ENCODE data around the gene BLTP1.
"Not testable (repeated sequence)": the region's sequence is repeated elsewhere in the genome, so short reads cannot be mapped to it uniquely, and the experiment has no call there.

The BLTP1 gene, protein sequence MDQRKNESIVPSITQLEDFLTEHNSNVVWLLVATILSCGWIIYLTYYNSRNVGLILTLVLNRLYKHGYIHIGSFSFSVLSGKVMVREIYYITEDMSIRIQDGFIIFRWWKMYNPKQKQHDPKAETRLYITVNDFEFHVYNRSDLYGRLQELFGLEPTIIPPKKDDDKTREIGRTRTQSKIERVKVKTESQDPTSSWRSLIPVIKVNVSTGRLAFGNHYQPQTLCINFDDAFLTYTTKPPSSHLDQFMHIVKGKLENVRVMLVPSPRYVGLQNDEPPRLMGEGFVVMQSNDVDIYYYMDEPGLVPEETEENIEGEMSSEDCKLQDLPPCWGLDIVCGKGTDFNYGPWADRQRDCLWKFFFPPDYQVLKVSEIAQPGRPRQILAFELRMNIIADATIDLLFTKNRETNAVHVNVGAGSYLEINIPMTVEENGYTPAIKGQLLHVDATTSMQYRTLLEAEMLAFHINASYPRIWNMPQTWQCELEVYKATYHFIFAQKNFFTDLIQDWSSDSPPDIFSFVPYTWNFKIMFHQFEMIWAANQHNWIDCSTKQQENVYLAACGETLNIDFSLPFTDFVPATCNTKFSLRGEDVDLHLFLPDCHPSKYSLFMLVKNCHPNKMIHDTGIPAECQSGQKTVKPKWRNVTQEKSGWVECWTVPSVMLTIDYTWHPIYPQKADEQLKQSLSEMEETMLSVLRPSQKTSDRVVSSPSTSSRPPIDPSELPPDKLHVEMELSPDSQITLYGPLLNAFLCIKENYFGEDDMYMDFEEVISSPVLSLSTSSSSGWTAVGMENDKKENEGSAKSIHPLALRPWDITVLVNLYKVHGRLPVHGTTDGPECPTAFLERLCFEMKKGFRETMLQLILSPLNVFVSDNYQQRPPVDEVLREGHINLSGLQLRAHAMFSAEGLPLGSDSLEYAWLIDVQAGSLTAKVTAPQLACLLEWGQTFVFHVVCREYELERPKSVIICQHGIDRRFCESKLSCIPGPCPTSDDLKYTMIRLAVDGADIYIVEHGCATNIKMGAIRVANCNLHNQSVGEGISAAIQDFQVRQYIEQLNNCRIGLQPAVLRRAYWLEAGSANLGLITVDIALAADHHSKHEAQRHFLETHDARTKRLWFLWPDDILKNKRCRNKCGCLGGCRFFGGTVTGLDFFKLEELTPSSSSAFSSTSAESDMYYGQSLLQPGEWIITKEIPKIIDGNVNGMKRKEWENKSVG (N-terminal part only)

DNA sequence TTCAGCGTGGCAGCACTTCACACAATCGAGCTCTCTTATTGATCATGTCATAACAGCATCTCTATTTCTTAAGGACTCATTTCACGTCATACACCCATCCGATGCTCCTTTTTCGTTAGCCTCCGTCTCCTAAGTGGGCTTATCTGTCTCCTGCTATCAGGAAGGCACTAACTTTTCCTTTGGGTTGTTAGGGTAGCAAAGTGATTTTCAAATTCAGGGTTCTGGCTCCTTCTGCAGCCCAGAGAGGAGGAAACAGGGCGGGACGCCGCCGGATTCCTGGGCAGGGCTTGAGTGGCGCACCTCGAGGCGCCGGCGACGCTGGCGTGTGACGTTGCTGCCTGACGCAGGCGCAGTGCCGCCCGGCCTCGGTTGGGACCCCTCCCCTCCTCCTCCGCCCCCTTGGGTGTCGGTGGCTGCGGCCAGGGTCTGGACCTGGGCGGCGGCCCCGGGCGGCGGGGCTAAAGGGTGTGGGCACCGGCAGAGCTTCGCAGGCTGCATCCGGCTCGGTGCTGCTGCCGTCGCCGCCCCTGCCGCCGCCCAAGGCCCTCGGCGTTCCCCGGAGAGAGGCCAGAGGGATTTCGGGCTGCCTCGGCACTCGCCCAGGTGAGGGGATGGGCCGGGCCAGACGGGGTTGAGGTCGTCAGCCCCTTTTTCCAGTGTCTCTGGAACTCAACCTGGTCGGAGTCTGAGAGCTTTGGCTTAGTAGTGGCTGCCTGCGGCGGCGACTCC is at the start of gene BLTP1:
Gene BLTP1, plus strand, starts transcription at position 350 of the 729 bp plus-strand sequence. CDS start 18,317 bp downstream, outside the sequence.
- DNase-seq (ENCODE audit: low read depth in 2 of 3, low spot score in 1 of 3): peak; percentile 67 to 84 (median 70)

DNA sequence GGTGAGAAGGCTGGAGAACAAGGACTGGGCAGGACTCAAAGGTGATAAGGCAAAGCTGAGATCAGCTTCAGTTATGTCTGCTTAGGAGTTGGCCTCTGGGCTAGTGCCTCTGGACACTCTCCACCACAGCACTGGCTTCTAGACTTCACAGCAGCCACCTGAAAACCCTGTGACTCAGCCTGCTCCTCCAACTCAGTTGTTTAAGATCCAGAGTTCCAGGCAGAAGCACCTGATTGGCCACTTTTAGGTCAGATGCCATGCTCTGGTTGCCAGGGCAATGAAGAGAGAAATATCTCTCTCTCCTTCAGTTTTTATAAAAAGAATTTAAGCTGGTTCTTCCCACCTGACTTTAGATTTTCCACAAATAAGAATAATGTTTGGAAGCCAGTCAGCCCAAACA is 47.9 kb upstream of the BLTP1 start:
- DNase-seq (ENCODE audit: low read depth in 2 of 3, low spot score in 1 of 3): no peak

- no peak for DNase-seq (ENCODE audit: low read depth in 2 of 3, low spot score in 1 of 3)
Measured at GRCh38 chr4:122107680-122108079, 44.5 kb upstream of the BLTP1 start.

DNA sequence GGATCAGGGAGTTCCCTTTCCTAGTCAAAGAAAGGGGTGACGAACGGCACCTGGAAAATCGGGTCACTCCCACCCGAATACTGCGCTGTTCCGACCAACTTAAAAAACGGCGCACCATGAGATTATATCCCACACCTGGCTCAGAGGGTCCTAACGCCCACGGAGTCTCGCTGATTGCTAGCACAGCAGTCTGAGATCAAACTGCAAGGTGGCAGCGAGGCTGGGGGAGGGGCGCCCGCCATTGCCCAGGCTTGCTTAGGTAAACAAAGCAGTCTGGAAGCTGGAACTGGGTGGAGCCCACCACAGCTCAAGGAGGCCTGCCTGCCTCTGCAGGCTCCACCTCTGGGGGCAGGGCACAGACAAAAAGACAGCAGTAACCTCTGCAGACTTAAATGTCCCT is 41.8 kb upstream of the BLTP1 start:
- DNase-seq (ENCODE audit: low read depth in 2 of 3, low spot score in 1 of 3): not testable (repeated sequence)

DNA sequence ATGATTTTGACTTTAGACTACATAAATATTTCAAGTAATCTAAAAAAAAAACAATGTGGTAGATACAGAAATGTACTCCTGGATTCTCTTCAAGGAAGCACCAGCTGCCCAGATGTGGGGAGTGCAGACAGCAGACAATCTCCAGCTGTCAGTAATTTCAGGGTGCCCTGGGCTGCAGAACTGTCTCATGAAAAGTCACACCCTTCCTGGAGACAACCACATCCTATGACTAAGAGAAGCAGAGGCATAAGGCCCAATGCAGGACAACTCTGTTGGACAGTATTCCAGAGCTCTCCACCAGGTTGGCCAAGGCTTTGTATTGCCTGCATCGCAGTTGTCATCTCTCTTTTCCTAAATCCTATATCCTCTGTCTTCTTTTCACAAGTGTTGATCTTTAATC is 34.4 kb upstream of the BLTP1 start:
- no peak for DNase-seq (ENCODE audit: low read depth in 2 of 3, low spot score in 1 of 3)

GRCh38 chr4:122118243-122118642 is 33.9 kb upstream of the BLTP1 start:
- no peak for DNase-seq (ENCODE audit: low read depth in 2 of 3, low spot score in 1 of 3)

GRCh38 chr4:122119739-122120138 is 32.4 kb upstream of the BLTP1 start:
- no peak for DNase-seq (ENCODE audit: low read depth in 2 of 3, low spot score in 1 of 3)

- DNase-seq (ENCODE audit: low read depth in 2 of 3, low spot score in 1 of 3): no peak
Measured at GRCh38 chr4:122121593-122121992, 30.5 kb upstream of the BLTP1 start.

- no peak for DNase-seq (ENCODE audit: low read depth in 2 of 3, low spot score in 1 of 3)
Measured at GRCh38 chr4:122122083-122122482, 30.0 kb upstream of the BLTP1 start.

DNA sequence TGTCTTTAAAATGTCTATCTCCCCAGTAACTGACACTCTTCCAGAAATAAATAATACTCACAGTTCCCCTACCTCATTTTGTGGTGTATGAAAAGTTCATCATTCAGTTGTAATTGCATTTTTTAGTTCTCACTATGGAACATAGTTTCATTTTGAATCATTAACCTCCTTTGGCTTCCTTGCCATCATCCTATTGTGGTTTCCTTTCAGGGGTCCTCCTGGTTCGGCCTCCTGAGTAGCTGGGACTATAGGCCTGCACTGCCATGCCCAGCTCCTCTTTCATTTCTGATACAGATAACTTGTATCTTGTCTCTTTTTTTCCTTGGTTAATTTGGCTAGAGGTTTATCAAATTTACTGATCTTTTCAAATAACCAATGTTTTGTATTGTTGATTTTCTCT is 23.1 kb upstream of the BLTP1 start:
- no peak for DNase-seq (ENCODE audit: low read depth in 2 of 3, low spot score in 1 of 3)

GRCh38 chr4:122131562-122132157 is 20.5 kb upstream of the BLTP1 start:
- no peak for DNase-seq (ENCODE audit: low read depth in 2 of 3, low spot score in 1 of 3)

DNA sequence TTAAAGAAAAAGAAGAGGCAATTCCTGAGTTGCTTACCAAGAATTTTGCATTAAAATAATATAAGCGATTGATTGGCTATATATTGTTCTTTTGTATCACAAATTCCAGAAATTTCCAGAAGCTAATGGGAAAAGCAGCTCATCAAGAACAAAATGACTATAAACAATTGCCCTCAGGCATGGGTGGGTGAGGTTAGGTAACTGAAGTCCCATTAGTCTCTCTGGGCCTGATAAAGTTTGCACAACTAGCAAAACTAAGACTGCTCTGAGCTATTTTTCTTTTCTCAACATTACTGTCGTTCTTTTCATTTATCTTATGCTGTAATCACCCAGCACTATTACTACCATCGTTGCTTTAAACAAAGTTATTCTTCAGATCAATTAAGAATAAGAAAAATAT is 19.2 kb upstream of the BLTP1 start:
- no peak for DNase-seq (ENCODE audit: low read depth in 2 of 3, low spot score in 1 of 3)

DNA sequence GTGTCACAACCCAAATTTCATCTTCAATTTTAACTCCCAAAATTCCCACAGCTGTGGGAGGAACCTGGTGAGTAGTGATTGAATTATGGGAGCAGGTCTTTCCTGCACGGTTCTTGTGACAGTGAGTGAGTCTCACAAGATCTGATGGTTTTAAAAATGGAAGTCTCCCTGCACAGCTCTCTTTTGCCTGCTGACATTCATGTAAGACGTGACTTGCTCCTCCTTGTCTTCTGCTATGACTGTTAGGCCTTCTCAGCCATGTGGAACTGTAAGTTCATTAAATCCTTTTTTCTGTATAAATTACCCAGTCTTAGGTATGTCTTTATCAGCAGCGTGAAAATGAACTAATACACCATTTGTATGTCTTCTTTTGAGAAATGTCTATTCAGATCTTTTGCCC is 13.0 kb upstream of the BLTP1 start:
- DNase-seq (ENCODE audit: low read depth in 2 of 3, low spot score in 1 of 3): no peak

DNA sequence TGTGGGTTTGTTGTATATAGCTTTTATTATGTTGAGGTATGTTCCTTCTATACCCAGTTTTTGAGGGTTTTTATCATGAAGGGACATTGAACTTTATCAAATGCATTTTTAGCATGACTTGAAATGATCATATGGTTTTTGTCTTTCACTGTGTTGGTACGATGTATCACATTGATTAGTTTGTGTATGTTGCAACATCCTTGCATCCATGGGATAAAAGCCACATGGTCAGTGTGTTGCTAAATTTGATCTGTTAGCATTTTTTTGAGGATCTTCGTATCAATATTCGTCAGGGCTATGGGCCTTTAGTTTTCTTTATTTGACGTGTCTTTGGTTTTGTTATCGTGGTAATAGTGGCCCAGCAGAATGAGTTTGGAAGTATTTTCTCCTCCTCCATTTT is 11.3 kb upstream of the BLTP1 start:
- no peak for DNase-seq (ENCODE audit: low read depth in 2 of 3, low spot score in 1 of 3)

GRCh38 chr4:122142687-122143086 is 9.4 kb upstream of the BLTP1 start:
- DNase-seq (ENCODE audit: low read depth in 2 of 3, low spot score in 1 of 3): no peak

GRCh38 chr4:122146652-122147051 is 5.5 kb upstream of the BLTP1 start:
- DNase-seq (ENCODE audit: low read depth in 2 of 3, low spot score in 1 of 3): no peak

DNA sequence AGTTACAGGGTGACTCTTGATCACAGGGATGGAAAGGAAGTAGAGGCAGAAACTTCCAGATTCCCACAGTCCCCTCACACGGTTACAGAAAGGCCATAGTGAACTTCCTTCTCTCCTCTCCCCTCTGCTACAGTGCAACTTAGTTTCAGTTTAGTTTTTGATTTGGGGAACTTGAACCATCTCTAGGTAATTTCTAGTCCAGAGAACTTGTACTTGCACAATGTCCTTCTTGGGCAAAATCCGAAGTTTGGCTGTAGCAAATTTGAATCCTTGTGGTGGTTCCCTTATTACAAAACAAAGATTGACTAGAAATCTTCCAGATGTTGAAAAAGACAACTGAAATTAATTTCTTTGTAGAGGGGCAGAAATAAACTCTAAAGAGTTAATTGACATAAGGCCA is 1.2 kb upstream of the BLTP1 start:
- DNase-seq (ENCODE audit: low read depth in 2 of 3, low spot score in 1 of 3): no peak

- peak in 1 of 3 donors; percentile 12 for DNase-seq (ENCODE audit: low read depth in 2 of 3, low spot score in 1 of 3)
Measured at GRCh38 chr4:122152711-122153226, 638 bp downstream of the BLTP1 start.

- DNase-seq (ENCODE audit: low read depth in 2 of 3, low spot score in 1 of 3): no peak
Measured at GRCh38 chr4:122156819-122157218, 4.7 kb downstream of the BLTP1 start.

- no peak for DNase-seq (ENCODE audit: low read depth in 2 of 3, low spot score in 1 of 3)
Measured at GRCh38 chr4:122163301-122163700, 11.2 kb downstream of the BLTP1 start.
